Heart left ventricle (tissue), 13 donors: Measurements from ENCODE around the gene RFPL3.

Experiments
- POLR2A ChIP-seq, 2 donors: fragments of 450-650 bp; IDR thresholded peaks; one replicate each; pipeline ENCODE4 v1.6.1; 2017; ENCODE audit warnings: antibody characterized with exemption in 2 of 2, mild to moderate bottlenecking in 2 of 2, moderate library complexity in 2 of 2
- TF ChIP-seq, protein P1 (sequence below), 12 donors: fragments of 200-600 bp; sonication (generic) in 4 of 12; IDR thresholded peaks; one replicate each; pipeline versions ENCODE4 v1.5.0 to v1.8.0; 2018 to 2022; ENCODE audit warnings: antibody characterized with exemption in 12 of 12, mild to moderate bottlenecking in 5 of 12
- donor health status: ischemic (EF 13 %, LVEDD 7.1; RV severe dilation, severe dysfunction).
- donor health status: DM: no; HTN: yes; CAD: no.
- donor health status: DM: no; HTN: no; CAD: no.
- donor health status: ischemic (EF 25% LVEDD 6.9; RV normal size, moderate dysfunction).
- donor health status: ischemic (EF 25% LVEDD 5.7; RV mildly dilated, moderate dysfunction).
- donor health status: ischemic (EF 35%, LVEDD 5.7; RV mildly dilated, moderate dysfunction).
- donor health status: nonischemic (EF 11% LVEDD 7.7; RV severe dilation, severe dysfunction).
- donor health status: DM: yes; HTN: yes; CAD: no.
- donor health status: PGD.
- donor health status: ischemic (EF 29% LVEDD 5.4; RV normal size, mild dysfunction).
- donor health status: nonischemic (EF 23%, LVEDD 6.1; RV moderate dilation, normal function).

DNA sequence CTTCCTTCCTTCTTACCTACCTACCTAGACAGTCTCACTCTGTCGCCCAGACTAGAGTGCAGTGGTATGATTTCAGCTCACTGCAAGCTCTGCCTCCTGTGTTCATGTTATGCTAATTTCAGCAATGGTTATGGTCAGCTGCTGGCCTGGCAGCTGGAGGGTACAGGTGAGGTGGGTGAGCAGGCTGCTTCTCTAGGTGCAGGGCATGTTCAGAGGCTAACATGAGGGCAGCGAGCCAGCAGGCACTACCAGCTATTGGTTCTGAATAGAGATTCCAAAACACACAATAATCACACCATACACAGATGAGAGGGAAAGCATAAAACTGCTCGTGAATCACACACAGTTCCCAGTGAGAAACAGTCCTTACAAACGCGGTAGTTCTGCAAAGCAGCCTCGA is 48.7 kb upstream of the RFPL3 start:
- TF ChIP-seq, protein P1, sequence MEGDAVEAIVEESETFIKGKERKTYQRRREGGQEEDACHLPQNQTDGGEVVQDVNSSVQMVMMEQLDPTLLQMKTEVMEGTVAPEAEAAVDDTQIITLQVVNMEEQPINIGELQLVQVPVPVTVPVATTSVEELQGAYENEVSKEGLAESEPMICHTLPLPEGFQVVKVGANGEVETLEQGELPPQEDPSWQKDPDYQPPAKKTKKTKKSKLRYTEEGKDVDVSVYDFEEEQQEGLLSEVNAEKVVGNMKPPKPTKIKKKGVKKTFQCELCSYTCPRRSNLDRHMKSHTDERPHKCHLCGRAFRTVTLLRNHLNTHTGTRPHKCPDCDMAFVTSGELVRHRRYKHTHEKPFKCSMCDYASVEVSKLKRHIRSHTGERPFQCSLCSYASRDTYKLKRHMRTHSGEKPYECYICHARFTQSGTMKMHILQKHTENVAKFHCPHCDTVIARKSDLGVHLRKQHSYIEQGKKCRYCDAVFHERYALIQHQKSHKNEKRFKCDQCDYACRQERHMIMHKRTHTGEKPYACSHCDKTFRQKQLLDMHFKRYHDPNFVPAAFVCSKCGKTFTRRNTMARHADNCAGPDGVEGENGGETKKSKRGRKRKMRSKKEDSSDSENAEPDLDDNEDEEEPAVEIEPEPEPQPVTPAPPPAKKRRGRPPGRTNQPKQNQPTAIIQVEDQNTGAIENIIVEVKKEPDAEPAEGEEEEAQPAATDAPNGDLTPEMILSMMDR (IDR thresholded peaks at IDR 0.05): no peak
- TF ChIP-seq POLR2A (IDR thresholded peaks at IDR 0.05): no peak
